HG03045 (cell line): ENCODE measurements around the gene PDK2.

ENCODE experiments used
- ATAC-seq: cut with Tn5 transposase; IDR thresholded peaks from one replicate; pipeline ENCODE4 v1.9.1; 2021; ENCODE audit warnings: mild to moderate bottlenecking, moderate library complexity; ENCODE audit not compliant: unreplicated experiment

PDK2 gene

DNA sequence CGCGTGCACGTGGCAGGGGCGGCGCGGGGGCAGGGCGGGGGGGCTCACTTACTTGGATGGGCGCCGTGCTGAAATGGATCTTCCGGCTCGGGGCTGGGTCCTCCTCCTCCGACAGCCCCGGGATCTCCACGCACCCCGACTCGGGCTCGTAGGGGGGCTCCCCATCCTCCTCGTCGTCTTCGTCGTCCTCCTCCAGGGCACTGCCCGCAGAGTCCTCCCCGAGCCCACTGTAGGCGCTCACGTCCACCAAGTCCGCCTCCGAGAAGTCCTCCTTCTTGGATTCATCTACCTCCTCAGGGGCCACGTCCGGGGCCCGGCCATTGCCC lies 53.9 kb downstream of the PDK2 start:
- no peak for ATAC-seq

DNA sequence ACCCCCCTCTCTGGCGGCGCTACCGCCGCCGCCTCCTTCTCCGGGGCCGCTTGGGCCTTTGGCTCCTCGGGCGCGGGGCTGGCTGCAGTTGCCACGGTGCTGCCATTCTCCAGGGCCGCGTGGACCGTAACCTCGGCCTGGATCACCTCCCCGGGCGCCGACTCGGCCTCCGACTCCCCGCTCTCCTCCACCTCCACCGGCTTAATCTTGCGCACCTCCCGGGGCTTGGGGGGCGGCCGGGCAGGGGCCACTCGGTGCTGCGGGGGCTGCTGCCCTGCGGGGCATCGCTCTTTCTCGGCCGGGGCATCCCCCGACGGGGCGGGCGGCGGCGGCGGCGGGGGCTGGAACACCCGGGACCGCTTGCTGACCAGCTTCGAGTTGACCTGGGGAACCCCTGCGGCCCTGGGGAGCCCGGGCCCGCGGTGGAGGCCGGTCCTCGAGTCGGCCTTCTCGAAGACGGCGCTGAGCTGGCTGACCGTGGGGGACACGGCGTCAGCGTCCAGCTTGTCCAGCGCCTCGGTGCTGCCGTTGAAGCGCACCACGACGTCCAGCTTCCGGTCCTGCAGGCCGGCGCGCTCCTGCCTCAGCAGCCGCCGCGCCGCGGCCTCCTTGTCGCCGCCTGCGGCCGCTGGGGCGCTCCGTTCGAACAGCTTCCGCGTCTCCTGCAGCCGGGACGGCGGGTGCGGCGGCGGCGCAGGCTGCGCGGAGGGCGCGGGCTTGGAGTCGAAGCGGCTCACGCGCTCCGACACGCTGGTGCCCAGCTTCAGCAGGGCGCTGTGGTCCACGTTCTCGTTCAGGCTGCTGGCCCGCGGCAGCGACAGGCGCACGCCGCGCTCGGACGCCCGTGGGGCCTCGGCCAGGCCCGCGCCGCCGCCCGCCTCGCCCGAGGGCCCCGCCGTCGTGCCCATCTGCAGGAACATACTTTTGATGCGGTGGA lies 54.5 kb downstream of the PDK2 start:
- no peak for ATAC-seq

DNA sequence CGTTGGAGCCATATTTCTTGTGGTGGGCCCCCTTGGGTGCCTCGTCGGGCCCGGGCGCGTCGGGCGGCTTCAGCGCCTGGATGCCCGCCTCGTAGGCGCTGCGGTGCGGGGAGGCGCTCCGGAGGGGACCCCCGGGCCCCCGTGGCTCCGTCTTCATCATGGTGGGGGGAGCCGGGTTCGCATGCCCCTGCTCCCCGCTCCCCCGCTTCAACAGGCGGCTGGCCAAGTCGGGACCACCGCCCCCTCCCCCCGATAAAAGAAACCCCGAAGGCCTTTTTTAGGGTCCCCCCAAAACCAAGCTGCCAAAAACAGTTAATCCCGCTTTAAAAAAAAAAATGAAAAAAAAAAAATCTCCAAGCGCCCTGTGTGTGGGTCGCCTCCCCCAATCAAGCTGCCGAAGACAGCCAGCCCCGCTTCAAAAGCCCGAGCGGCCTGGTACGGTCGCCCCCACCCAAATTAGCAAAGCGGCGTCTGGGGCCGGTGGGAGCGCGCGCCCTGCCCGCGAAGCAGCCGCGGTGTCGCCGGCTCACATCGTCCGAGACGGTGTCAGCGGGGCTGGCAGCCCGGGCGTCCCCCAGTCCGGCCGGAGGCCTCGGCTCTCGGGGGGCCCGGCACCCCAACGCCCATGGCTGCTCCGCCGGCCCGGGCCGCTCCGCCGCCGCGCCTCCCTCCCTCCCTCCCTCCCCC lies 55.3 kb downstream of the PDK2 start, which contains the start of gene PPP1R9B:
TSS of gene PPP1R9B (minus strand) at position 324 of the 687 bp plus-strand sequence. CDS start at position 160, 164 bp downstream.
- peak; percentile 0 for ATAC-seq

DNA sequence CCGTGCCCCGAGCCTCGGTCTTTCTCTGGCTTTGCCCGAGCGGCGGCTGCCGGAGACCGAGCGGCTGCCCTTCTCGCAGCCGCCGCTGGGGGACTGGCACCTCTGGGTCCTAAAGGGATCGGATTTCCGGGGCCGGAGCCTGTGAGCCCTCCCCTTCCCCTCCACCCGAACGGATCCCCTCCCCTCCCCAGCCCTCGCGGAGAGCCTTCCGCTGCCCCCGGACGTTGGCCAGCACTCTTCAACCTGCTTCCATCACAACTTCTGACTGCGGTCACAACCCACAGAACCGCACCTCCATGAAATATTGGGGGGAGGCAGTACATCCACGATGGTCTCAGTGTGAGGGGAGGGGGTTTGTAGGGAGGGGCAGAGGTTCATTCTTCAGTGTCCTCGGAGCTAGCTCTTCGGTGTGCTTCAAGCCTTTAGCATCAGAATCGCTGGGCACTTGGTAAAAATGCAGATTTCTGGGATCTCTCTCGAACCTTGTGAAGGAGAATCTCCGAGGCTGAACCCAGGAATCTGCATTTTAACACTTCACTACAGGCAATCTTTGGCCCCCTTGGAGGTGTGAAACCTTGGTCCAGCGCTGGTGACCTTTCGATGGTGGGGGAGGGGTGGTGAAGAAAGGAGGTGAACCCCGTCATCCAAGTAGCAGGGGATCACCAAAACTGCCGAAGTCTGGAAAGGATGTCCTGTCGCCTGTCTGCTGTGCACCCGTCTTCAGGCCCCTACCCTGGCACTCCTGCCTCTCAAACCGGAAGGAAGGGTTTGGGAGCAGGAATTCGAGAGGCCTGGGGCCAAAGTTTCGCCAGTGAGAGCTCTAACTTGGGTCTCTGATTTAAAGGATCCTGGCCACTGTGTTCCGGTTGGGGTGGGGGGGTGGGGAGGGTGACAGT lies 56.1 kb downstream of the PDK2 start:
- ATAC-seq = peak; percentile 35

DNA sequence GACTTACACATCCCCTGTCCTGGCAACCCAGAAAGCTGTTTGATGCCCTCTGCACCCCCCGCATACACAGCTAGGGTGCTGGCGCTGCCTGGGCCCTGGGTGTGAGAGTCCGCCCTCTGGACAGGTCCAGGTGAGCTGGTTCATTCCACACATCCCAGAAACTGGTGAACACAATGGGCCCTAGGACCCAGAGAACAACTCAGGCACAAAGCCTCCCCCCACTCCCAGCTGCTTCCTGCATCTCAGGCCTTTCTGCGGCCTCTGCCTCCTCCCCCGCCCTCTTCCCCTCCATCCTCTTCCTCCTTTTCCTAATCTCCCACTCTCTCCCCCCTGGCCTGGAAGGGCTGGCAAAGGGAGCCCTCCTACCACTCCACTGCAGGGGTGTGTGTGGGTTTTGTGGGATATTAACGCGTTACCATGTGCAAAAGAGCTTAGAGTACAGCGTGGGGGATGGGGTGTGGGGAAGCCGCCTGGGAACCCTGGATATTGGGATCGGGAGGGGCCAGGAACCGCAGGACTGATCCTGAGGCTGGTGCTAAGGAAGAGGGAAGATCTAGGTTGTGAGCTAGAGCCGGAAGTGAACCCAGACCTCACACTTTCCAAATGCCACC lies 56.9 kb downstream of the PDK2 start:
- ATAC-seq = no peak

DNA sequence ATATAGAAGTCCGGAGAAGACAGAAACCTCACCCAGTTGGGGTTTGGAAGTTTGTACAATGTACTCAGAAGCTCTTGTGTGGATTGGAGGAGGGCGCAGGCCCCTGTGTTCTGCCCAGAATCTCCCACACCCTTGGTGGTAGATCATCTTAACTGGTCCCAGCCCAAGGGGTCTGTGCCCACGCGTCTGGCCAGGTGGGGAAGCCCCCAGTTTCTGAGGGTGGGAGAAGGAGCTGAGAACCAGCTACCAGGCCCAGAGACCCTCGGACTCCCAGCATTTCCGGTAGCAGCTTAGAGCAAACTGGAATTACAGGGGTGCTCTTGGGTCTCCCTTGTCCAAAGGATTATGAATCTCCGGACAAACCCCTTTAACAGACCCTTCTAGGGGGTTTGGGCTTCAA lies 57.6 kb downstream of the PDK2 start:
- ATAC-seq = no peak

DNA sequence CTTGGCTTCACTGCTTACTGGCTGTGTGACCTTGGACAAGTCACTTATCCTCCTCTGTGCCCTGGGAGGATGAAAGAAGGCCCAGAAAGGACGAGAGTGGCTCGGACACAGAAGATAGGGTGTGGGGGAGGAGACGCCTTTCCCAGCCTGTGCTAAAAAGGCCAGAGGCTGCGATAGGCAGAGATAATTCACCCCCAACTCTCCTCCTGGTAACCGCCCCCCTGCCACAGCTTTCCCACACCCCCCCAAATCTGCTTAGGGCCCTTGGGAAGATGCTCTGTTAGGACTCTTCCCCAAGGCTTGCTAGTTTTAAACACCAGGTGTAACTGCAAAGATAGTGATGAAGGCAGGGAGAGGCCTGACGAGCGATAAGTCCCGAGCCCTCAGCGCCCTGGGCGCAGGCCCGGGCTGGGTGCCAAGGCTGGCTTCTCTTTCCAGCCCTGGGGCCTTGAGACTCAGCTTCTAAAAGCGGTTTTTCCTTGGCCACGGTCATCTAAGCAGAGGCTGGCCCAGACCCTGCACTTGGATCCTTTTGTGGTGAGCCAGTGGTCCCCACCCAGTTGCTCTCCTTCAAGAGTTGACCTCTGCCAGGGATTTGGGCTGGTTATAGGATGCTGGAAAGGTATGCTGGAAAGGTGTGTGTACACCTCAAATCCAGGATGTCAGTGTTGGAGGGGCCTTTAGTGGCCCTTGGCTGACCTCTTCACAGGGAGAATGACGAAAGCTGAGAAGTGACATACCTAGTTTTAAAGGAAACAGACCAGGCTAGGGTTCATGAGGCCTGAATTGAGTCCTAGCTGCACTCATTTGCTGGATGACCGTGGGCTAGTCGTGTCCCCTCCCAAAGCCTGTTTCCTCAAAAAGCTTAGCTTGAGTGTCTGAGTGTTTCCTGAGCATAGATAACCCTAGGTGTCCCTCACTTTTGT lies 58.8 kb downstream of the PDK2 start:
- ATAC-seq = no peak

DNA sequence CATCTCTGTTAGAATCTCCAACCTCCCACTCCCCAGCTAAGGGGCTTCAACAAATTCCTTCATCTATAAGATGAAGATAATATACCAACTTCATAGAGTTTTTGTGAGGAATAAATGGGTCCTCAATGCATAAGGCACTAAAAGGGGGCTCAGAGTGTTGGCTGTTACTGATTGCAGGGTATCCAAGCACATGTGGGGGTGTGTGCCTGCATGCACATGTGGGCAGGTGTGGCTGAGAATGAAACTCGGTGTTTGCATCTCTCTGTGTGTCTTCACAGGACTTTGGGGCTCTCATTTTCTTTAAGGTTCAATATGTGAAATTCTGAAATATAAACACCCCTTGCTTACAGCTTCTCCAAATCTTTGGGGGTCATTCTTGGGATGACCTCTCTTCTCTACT lies 59.5 kb downstream of the PDK2 start:
- peak; percentile 32 for ATAC-seq

DNA sequence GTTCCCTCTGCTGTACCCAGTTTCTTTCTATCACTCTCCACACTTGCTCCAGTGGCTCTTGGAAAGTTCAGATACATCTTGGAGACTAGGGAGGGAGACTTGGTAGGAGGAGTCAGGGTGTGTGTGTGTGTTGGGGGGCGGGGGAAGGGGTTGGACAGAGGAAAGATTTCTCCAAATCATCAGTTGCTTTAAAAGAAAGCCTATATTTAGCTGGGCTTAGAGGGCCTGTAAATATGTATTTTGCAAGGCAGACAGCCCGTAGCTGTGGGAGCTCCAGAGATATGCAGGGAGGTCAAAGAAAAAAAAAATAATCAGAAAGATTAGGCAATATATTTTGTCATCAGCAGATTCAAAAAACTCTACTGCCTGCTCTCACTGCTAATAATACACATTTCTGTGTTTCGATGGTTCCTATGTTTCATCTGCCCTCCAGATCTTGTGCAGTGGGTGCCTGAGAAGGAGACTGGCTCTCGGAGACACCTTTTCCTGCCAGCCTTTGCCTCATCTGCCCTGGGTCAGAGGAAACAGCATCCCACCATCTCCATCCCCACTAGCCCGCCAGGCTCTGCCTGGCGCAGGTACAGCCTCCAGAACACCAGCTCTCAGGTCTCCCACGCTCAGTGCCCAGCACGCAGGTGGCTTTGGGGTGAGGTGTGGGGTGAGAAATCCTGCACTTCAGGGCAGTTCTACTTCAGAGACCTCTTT lies 60.1 kb downstream of the PDK2 start:
- ATAC-seq = no peak

DNA sequence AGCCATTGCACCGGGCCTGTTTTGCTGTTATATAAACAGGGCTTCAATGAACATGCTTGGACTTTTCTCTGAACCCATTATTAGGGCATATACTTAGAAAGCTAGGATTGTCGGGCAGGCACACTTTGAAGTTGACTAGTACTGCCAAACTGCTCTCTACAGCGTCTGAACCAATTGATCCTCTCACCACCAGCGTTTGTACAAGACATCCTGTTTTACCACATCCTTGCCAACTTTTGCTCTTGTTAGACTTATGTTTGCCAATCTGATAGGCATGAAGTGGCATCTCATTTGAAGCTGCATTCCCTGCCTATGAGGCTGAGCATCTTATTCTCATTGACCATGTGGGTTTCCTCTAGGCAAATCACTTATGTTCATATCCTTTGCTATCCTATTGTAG lies 62.7 kb downstream of the PDK2 start:
- no peak for ATAC-seq

DNA sequence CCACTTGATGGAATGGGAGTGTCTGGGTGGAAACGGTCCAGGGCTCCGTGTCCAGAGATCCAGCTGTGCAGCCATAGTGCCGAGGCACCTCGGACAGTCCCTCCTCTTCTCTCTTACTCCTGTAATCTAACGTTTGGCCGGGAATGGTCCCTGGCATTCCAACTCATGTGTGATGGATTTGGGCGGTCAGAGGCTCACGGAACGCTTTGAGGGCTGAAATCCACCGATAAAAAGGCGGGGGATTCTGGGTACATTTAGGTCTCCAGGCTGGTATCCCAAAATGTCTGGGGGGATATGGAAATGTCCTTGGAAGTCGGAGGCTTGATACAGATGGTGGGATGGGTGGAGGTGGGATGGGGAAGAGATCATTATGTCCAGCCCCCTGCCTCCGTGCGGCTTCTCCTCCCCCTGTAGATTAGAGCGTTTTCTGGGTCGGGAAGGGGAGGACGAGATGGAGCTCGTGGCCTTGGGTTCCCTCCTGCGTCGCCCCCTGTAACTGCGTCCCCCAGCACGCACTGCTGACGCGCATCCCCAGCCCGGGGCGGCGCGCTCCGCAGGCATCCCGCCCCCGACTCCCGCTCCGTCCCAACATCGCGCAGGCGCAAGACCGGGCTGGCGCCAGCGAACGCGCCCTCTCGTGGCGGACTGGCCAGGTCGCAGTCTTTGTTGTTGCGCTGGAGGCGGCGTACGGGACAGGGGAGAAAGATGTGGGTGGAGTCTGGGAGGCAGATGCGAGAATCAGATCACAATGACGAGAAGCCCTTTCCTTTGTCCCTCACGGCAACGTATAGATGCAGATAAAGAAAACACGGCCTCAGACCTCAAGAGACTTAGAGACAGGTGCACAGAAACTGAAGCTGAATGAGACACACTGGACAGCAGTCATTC lies 66.1 kb downstream of the PDK2 start:
- peak; percentile 87 for ATAC-seq
